HEK293 (cell line): ENCODE measurements around the gene CMTM5.

Source experiments
- CTCF ChIA-PET: fragments of 350-600 bp; formaldehyde crosslinking; extraction: SDS; loops from one replicate; lab custom pipeline; 2021; ENCODE audit warnings: antibody characterized with exemption; lab: Yijun Ruan, JAX
- POLR2A ChIA-PET: fragments of 300-600 bp; formaldehyde crosslinking; extraction: SDS; loops from one replicate; lab custom pipeline; 2020; ENCODE audit warnings: antibody characterized with exemption, inconsistent platforms; lab: Yijun Ruan, JAX
- H3K27ac ChIP-seq: fragments of 200-500 bp; sonication (Bioruptor generic); 2 replicates; pipeline ENCODE4 v1.5.1; 2014; ENCODE audit warnings: low read depth, low read length, control low read depth, inconsistent platforms; ENCODE audit errors: extremely low read depth
- H3K36me3 ChIP-seq, 2 experiments: fragments of 200-500 bp in 1 of 2; sonication (Bioruptor generic) in 1 of 2; 1 replicate in 1 of 2; 2 replicates in 1 of 2; pipeline ENCODE4 v1.5.1; 2014 to 2017; ENCODE audit warnings: inconsistent platforms in 2 of 2, low read length in 2 of 2; ENCODE audit not compliant: control insufficient read depth in 2 of 2, insufficient read depth in 1 of 2
- H3K4me1 ChIP-seq: fragments of 200-500 bp; sonication (Bioruptor generic); 2 replicates; pipeline ENCODE4 v1.5.1; 2014; ENCODE audit warnings: mild to moderate bottlenecking, low read length, inconsistent platforms; ENCODE audit not compliant: control insufficient read depth, insufficient read depth
- H3K4me3 ChIP-seq: 2 replicates; pipeline ENCODE4 v1.5.1; 2011; ENCODE audit warnings: low read depth, mild to moderate bottlenecking, control low read depth, low read length, moderate library complexity
- H3K9me3 ChIP-seq: fragments of 200-500 bp; sonication (Bioruptor generic); 2 replicates; pipeline ENCODE4 v1.5.1; 2014; ENCODE audit warnings: low read depth, low read length, inconsistent platforms; ENCODE audit not compliant: control insufficient read depth, insufficient read depth
- KLF16 ChIP-seq: fragments of 450-650 bp; formaldehyde crosslinking; IDR thresholded peaks from 2 replicates; pipeline ENCODE4 v1.5.1; 2017; ENCODE audit warnings: missing biosample characterization, missing genetic modification characterization
- KLF9 ChIP-seq: fragments of 450-650 bp; formaldehyde crosslinking; IDR thresholded peaks from 2 replicates; pipeline ENCODE4 v1.5.1; 2016; ENCODE audit warnings: missing biosample characterization, missing genetic modification characterization, low read depth
- SETDB1 ChIP-seq: IDR thresholded peaks from one replicate; pipeline ENCODE4 v1.6.1; 2017; ENCODE audit warnings: mild to moderate bottlenecking, low read length, moderate library complexity, mixed read lengths; ENCODE audit not compliant: insufficient read length
- SP3 ChIP-seq: fragments of 450-650 bp; formaldehyde crosslinking; IDR thresholded peaks from 2 replicates; pipeline ENCODE4 v1.5.1; 2016; ENCODE audit warnings: missing biosample characterization, missing genetic modification characterization
- ZNF148 ChIP-seq: fragments of 450-650 bp; formaldehyde crosslinking; IDR thresholded peaks from 2 replicates; pipeline ENCODE4 v1.5.0; 2017; ENCODE audit warnings: missing biosample characterization, missing genetic modification characterization, borderline replicate concordance
- ZNF169 ChIP-seq: fragments of 450-650 bp; formaldehyde crosslinking; IDR thresholded peaks from 2 replicates; pipeline ENCODE4 v1.5.1; 2016; ENCODE audit warnings: missing biosample characterization, missing genetic modification characterization
- ZNF184 ChIP-seq: fragments of 450-650 bp; IDR thresholded peaks from 2 replicates; pipeline ENCODE4 v1.5.1; 2018; ENCODE audit warnings: missing biosample characterization, mild to moderate bottlenecking, missing genetic modification characterization
- ZNF202 ChIP-seq: fragments of 450-650 bp; formaldehyde crosslinking; IDR thresholded peaks from 2 replicates; pipeline ENCODE4 v1.5.1; 2016; ENCODE audit warnings: missing biosample characterization, missing genetic modification characterization, borderline replicate concordance
- ZNF280D ChIP-seq: fragments of 450-650 bp; formaldehyde crosslinking; IDR thresholded peaks from 2 replicates; pipeline ENCODE4 v1.5.1; 2016; ENCODE audit warnings: missing biosample characterization, missing genetic modification characterization
- ZNF394 ChIP-seq: fragments of 450-650 bp; formaldehyde crosslinking; IDR thresholded peaks from 2 replicates; pipeline ENCODE4 v1.5.1; 2016; ENCODE audit warnings: missing biosample characterization, missing genetic modification characterization, mild to moderate bottlenecking, moderate library complexity, borderline replicate concordance
- ZNF433 ChIP-seq: fragments of 450-650 bp; formaldehyde crosslinking; IDR thresholded peaks from 2 replicates; pipeline ENCODE4 v1.5.1; 2016; ENCODE audit warnings: missing biosample characterization, missing genetic modification characterization, low read depth
- ZNF521 ChIP-seq: fragments of 450-650 bp; formaldehyde crosslinking; IDR thresholded peaks from 2 replicates; pipeline ENCODE4 v1.5.1; 2017; ENCODE audit warnings: missing biosample characterization, mild to moderate bottlenecking, missing genetic modification characterization
- ZNF544 ChIP-seq: fragments of 450-650 bp; formaldehyde crosslinking; IDR thresholded peaks from 2 replicates; pipeline ENCODE4 v1.5.0; 2017; ENCODE audit warnings: missing biosample characterization, missing genetic modification characterization
- ZNF558 ChIP-seq: fragments of 450-650 bp; formaldehyde crosslinking; IDR thresholded peaks from 2 replicates; pipeline ENCODE4 v1.5.1; 2016; ENCODE audit warnings: missing biosample characterization, missing genetic modification characterization
- ZNF610 ChIP-seq: fragments of 450-650 bp; formaldehyde crosslinking; IDR thresholded peaks from 2 replicates; pipeline ENCODE4 v1.5.1; 2016; ENCODE audit warnings: missing biosample characterization, missing genetic modification characterization, borderline replicate concordance
- ZNF654 ChIP-seq: fragments of 450-650 bp; formaldehyde crosslinking; IDR thresholded peaks from 2 replicates; pipeline ENCODE4 v1.5.1; 2016; ENCODE audit warnings: low read depth, missing biosample characterization, missing genetic modification characterization
- ZNF791 ChIP-seq: fragments of 450-650 bp; formaldehyde crosslinking; IDR thresholded peaks from 2 replicates; pipeline ENCODE4 v1.5.1; 2016; ENCODE audit warnings: missing biosample characterization, missing genetic modification characterization
- ZSCAN5A ChIP-seq: fragments of 450-650 bp; formaldehyde crosslinking; IDR thresholded peaks from 2 replicates; pipeline ENCODE4 v1.5.1; 2016; ENCODE audit warnings: missing biosample characterization, missing genetic modification characterization

The CMTM5 gene

GRCh38 chr14:23382276-23382675, 5.4 kb downstream of the CMTM5 start:
- H3K4me1 ChIP-seq, result no peaks in the 10 kb centered on the region
- H3K4me3 ChIP-seq, result no peak overlapping the region
- H3K27ac ChIP-seq, result no peak overlapping the region
- no peaks in the 10 kb centered on the region for H3K36me3 ChIP-seq
- POLR2A ChIA-PET, result no interaction called here
- H3K9me3 ChIP-seq, result no peaks in the 10 kb centered on the region
- TF ChIP-seq ZNF394 (no peak), SETDB1 (no peak), ZNF791 (tag by site-specific recombination) (no peak), ZNF558 (tag by site-specific recombination) (no peak), ZNF169 (tag by site-specific recombination) (no peak), ZNF521 (tag by site-specific recombination) (no peak), KLF16 (no peak)
- CTCF ChIA-PET, result interaction anchor here (4.3 kb wide), 1 partner anchor 54 kb away, joined by 61 read pairs; no protein-coding TSS in a partner anchor

GRCh38 chr14:23382731-23383440, 6.0 kb downstream of the CMTM5 start:
- CTCF ChIA-PET, result interaction anchor here (1.0 to 4.3 kb wide), 3 partner anchors 30 to 180 kb away, joined by 3 to 61 read pairs (median 4); no protein-coding TSS in a partner anchor
- TF ChIP-seq KLF9 (tag by site-specific recombination), result no peak
- no peak for TF ChIP-seq ZNF202 (tag by site-specific recombination)
- TF ChIP-seq ZSCAN5A, result no peak
- TF ChIP-seq ZNF148 (tag by site-specific recombination), result no peak
- TF ChIP-seq, all 188 proteins: peak for 0
- no peaks in the 10 kb centered on the region for H3K4me1 ChIP-seq
- H3K4me3 ChIP-seq, result no peak overlapping the region
- H3K36me3 ChIP-seq, result no peaks in the 10 kb centered on the region
- H3K9me3 ChIP-seq, result no peaks in the 10 kb centered on the region
- no peak overlapping the region for H3K27ac ChIP-seq
- POLR2A ChIA-PET, result no interaction called here

- H3K4me3 ChIP-seq, result no peak overlapping the region
- POLR2A ChIA-PET, result no interaction called here
- no peaks in the 10 kb centered on the region for H3K36me3 ChIP-seq
- H3K27ac ChIP-seq, result no peak overlapping the region
- no peaks in the 10 kb centered on the region for H3K9me3 ChIP-seq
- CTCF ChIA-PET, result interaction anchor here (0.5 to 1.2 kb wide), 3 partner anchors 82 to 263 kb away, joined by 3 read pairs; no protein-coding TSS in a partner anchor
- H3K4me1 ChIP-seq, result no peaks in the 10 kb centered on the region
- TF ChIP-seq SP3 (tag by site-specific recombination) (no peak), ZNF280D (tag by site-specific recombination) (no peak), ZNF433 (tag by site-specific recombination) (no peak), KLF9 (tag by site-specific recombination) (no peak), ZNF654 (tag by site-specific recombination) (no peak), ZSCAN5A (no peak), ZNF610 (no peak), ZNF544 (tag by site-specific recombination) (no peak), ZNF184 (tag by site-specific recombination) (no peak)
Observed at GRCh38 chr14:23384364-23385080, 7.7 kb downstream of the CMTM5 start.
